GM23338 (cell line): ENCODE measurements around the gene COX4I2. TPM values are rescaled to one million over a fixed set of nuclear protein-coding genes. Genes with fewer than 3 reads are reported as not detected.
"Not testable (repeated sequence)": the region's sequence is repeated elsewhere in the genome, so short reads cannot be mapped to it uniquely, and the experiment has no call there.

ENCODE experiments used
- ATAC-seq: fragments of 200-7000 bp; cut with Tn5 transposase; 3 replicates; pipeline ENCODE4 v1.9.1; 2020
- DNase-seq: peaks from one replicate; pipeline ENCODE4 v3.0.0-alpha.2; 2015; ENCODE audit warnings: low spot score
- H2AFZ ChIP-seq: fragments of 200-600 bp; sonication (generic); 2 replicates; pipeline ENCODE4 v1.8.0; 2016; ENCODE audit warnings: antibody characterized with exemption, mild to moderate bottlenecking, moderate library complexity
- H3F3A ChIP-seq: fragments of 200-600 bp; sonication (generic); replicated peaks from 2 replicates; pipeline ENCODE4 v1.8.0; 2017; ENCODE audit warnings: antibody characterized with exemption, mixed run types, low read depth
- H3K27ac ChIP-seq: fragments of 200-600 bp; sonication (generic); 2 replicates; pipeline ENCODE4 v1.6.1; 2016; ENCODE audit warnings: low read depth
- H3K27me3 ChIP-seq: fragments of 200-600 bp; sonication (generic); 2 replicates; pipeline ENCODE4 v1.8.0; 2016; ENCODE audit warnings: mild to moderate bottlenecking, mixed run types, moderate library complexity; ENCODE audit not compliant: insufficient read depth
- H3K36me3 ChIP-seq: fragments of 200-600 bp; sonication (generic); 2 replicates; pipeline ENCODE4 v1.8.0; 2016; ENCODE audit warnings: mild to moderate bottlenecking; ENCODE audit not compliant: insufficient read depth
- H3K4me1 ChIP-seq: fragments of 200-600 bp; sonication (generic); 2 replicates; pipeline ENCODE4 v1.8.0; 2016; ENCODE audit warnings: mild to moderate bottlenecking, moderate library complexity; ENCODE audit not compliant: insufficient read depth
- H3K4me2 ChIP-seq: fragments of 200-600 bp; sonication (generic); 2 replicates; pipeline ENCODE4 v1.7.1; 2017; ENCODE audit warnings: mixed run types
- H3K4me3 ChIP-seq: fragments of 200-600 bp; sonication (generic); 2 replicates; pipeline ENCODE4 v1.6.1; 2016; ENCODE audit warnings: mixed run types
- H3K79me2 ChIP-seq: fragments of 200-600 bp; sonication (generic); replicated peaks from 2 replicates; pipeline ENCODE4 v1.8.0; 2017; ENCODE audit warnings: mild to moderate bottlenecking; ENCODE audit not compliant: insufficient read depth
- H3K9me2 ChIP-seq: fragments of 200-600 bp; sonication (generic); 2 replicates; pipeline ENCODE4 v1.8.0; 2017; ENCODE audit not compliant: insufficient read depth
- H4K20me1 ChIP-seq: fragments of 200-600 bp; sonication (generic); replicated peaks from 2 replicates; pipeline ENCODE4 v1.8.0; 2017; ENCODE audit warnings: mild to moderate bottlenecking; ENCODE audit not compliant: insufficient read depth
- H3K27ac Mint-ChIP-seq: 2 replicates; pipeline ENCODE4 v1.8.0; 2020; ENCODE audit warnings: inconsistent platforms, mild to moderate bottlenecking, moderate library complexity, mixed read lengths
- H3K27me3 Mint-ChIP-seq: 3 replicates; pipeline ENCODE4 v1.8.0; 2022; ENCODE audit warnings: low read depth, mild to moderate bottlenecking, moderate library complexity, mixed read lengths, inconsistent platforms; ENCODE audit not compliant: insufficient read depth, poor library complexity
- H3K36me3 Mint-ChIP-seq: 3 replicates; pipeline ENCODE4 v1.8.0; 2021; ENCODE audit warnings: low read depth, mild to moderate bottlenecking, inconsistent platforms, moderate library complexity, mixed read lengths
- H3K4me1 Mint-ChIP-seq: 3 replicates; pipeline ENCODE4 v1.8.0; 2020; ENCODE audit warnings: mild to moderate bottlenecking, inconsistent platforms, mixed read lengths
- H3K4me3 Mint-ChIP-seq: 3 replicates; pipeline ENCODE4 v1.8.0; 2021; ENCODE audit warnings: moderate library complexity, mild to moderate bottlenecking, inconsistent platforms, mixed read lengths
- H3K9me3 Mint-ChIP-seq: 3 replicates; pipeline ENCODE4 v1.8.0; 2020; ENCODE audit warnings: moderate library complexity, mild to moderate bottlenecking, inconsistent platforms, mixed read lengths
- CREB1 ChIP-seq: fragments of 250-450 bp; sonication (Bioruptor Pico); IDR thresholded peaks from 2 replicates; pipeline ENCODE4 v1.5.0; 2020; ENCODE audit warnings: low read depth, mild to moderate bottlenecking, moderate library complexity
- ETS1 ChIP-seq: IDR thresholded peaks from 2 replicates; pipeline ENCODE4 v1.6.1; 2016; ENCODE audit warnings: antibody characterized with exemption
- EZH2 ChIP-seq: fragments of 200-600 bp; sonication (generic); IDR thresholded peaks from one replicate; pipeline ENCODE4 v1.8.0; 2017; ENCODE audit warnings: antibody characterized with exemption, mild to moderate bottlenecking, low read depth; ENCODE audit not compliant: unreplicated experiment
- EZH2phosphoT487 ChIP-seq: fragments of 200-600 bp; sonication (generic); IDR thresholded peaks from one replicate; pipeline ENCODE4 v1.8.1; 2018; ENCODE audit warnings: antibody characterized with exemption; ENCODE audit not compliant: unreplicated experiment
- JUNB ChIP-seq: IDR thresholded peaks from one replicate; pipeline ENCODE4 v1.6.1; 2016; ENCODE audit warnings: antibody characterized with exemption; ENCODE audit not compliant: unreplicated experiment
- NANOG ChIP-seq: IDR thresholded peaks from 2 replicates; pipeline ENCODE4 v1.6.1; 2016; ENCODE audit warnings: antibody characterized with exemption, borderline replicate concordance
- STAT1 ChIP-seq: IDR thresholded peaks from one replicate; pipeline ENCODE4 v1.6.1; 2016; ENCODE audit warnings: antibody characterized with exemption; ENCODE audit not compliant: unreplicated experiment
- ZNF114 ChIP-seq: fragments of 250-450 bp; sonication (Bioruptor Pico); IDR thresholded peaks from 2 replicates; pipeline ENCODE4 v1.5.0; 2020; ENCODE audit warnings: mild to moderate bottlenecking, moderate library complexity
- ZNF331 ChIP-seq: fragments of 250-450 bp; sonication (Bioruptor Pico); IDR thresholded peaks from 2 replicates; pipeline ENCODE4 v1.5.0; 2020; ENCODE audit warnings: low read depth, mild to moderate bottlenecking, moderate library complexity
- ZNF462 ChIP-seq: fragments of 250-450 bp; sonication (Bioruptor Pico); IDR thresholded peaks from 2 replicates; pipeline ENCODE4 v1.5.0; 2020; ENCODE audit warnings: mild to moderate bottlenecking, moderate library complexity
- polyA plus RNA-seq: library from polyadenylated mRNA; unstranded; fragments of >200 nt; fragmentation: Nextera tagmentation; extraction: Ambion mirVana; gene quantifications from 2 replicates; pipeline ENCODE4 v1.2.1, GENCODE V29; 2016
- total RNA-seq: library from RNA; depleted of rRNA; stranded (reverse); fragments of >200 nt; shearing (Covaris generic); gene quantifications from 2 replicates; pipeline ENCODE4 v1.2.3, GENCODE V29; 2014

COX4I2 gene
- total and polyA plus RNA-seq, 2 experiments from 2014 or later = 0.63 TPM; not detected in 1

- not testable (repeated sequence) for H3K4me3 Mint-ChIP-seq, H3K9me3 Mint-ChIP-seq, ATAC-seq, H3K4me3 ChIP-seq, H3K79me2 ChIP-seq, H3K4me2 ChIP-seq, H3K36me3 ChIP-seq, H3K9me2 ChIP-seq, DNase-seq, H4K20me1 ChIP-seq, H3K36me3 Mint-ChIP-seq, H3K27me3 ChIP-seq, H3K27ac Mint-ChIP-seq, H3K27ac ChIP-seq
- H2AFZ ChIP-seq = peak overlapping the region; percentile 88; the same call in 1 of the 2 replicates
- H3K27me3 Mint-ChIP-seq = peaks cover 49% of the 10 kb centered on the region
- peaks cover 27% of the 10 kb centered on the region for H3F3A ChIP-seq
- peaks cover 30% of the 10 kb centered on the region for H3K4me1 ChIP-seq
- peaks cover 24% of the 10 kb centered on the region for H3K4me1 Mint-ChIP-seq
Measured at GRCh38 chr20:31612271-31612640, 25.5 kb upstream of the COX4I2 start.

- H2AFZ ChIP-seq = no peak overlapping the region
- no peaks in the 10 kb centered on the region for H4K20me1 ChIP-seq
- H3K27ac Mint-ChIP-seq = no peak overlapping the region
- peaks cover 26% of the 10 kb centered on the region for H3K27me3 Mint-ChIP-seq
- peaks cover 7% of the 10 kb centered on the region for H3K4me1 Mint-ChIP-seq
- no peak overlapping the region for H3K27ac ChIP-seq
- no peak overlapping the region for H3K4me2 ChIP-seq
- ATAC-seq (no peak), DNase-seq (no peak)
- peaks cover 19% of the 10 kb centered on the region; the same call in 1 of the 2 replicates for H3F3A ChIP-seq
- no peaks in the 10 kb centered on the region for H3K36me3 ChIP-seq
- H3K4me3 ChIP-seq = no peak overlapping the region
- H3K4me1 ChIP-seq = peaks cover 6% of the 10 kb centered on the region
- H3K79me2 ChIP-seq = no peaks in the 10 kb centered on the region
- H3K27me3 ChIP-seq = no peaks in the 10 kb centered on the region
- H3K4me3 Mint-ChIP-seq = no peak overlapping the region
- H3K9me3 Mint-ChIP-seq = peaks cover 3% of the 10 kb centered on the region; the same call in 1 of the 3 replicates
- no peaks in the 10 kb centered on the region; the same call in none of the 2 replicates for H3K9me2 ChIP-seq
- no peaks in the 10 kb centered on the region for H3K36me3 Mint-ChIP-seq
- no peak for TF ChIP-seq JUNB
Measured at GRCh38 chr20:31615416-31615815, 22.3 kb upstream of the COX4I2 start.

- Histone ChIP-seq H2AFZ (no peak overlapping the region), H3K9me2 (no peaks in the 10 kb centered on the region; the same call in none of the 2 replicates), H3K4me1 (peaks cover 1% of the 10 kb centered on the region), H3K36me3 (no peaks in the 10 kb centered on the region), H3F3A (peaks cover 19% of the 10 kb centered on the region; the same call in 1 of the 2 replicates), H4K20me1 (no peaks in the 10 kb centered on the region), H3K4me3 (no peak overlapping the region), H3K4me2 (no peak overlapping the region), H3K27me3 (no peaks in the 10 kb centered on the region), H3K27ac (no peak overlapping the region), H3K79me2 (no peaks in the 10 kb centered on the region)
- DNase-seq (no peak), ATAC-seq (no peak)
- no peak overlapping the region for H3K27ac Mint-ChIP-seq
- peaks cover 3% of the 10 kb centered on the region; the same call in 1 of the 3 replicates for H3K9me3 Mint-ChIP-seq
- H3K4me1 Mint-ChIP-seq = no peaks in the 10 kb centered on the region
- H3K4me3 Mint-ChIP-seq = no peak overlapping the region
- peaks cover 18% of the 10 kb centered on the region for H3K27me3 Mint-ChIP-seq
- no peaks in the 10 kb centered on the region for H3K36me3 Mint-ChIP-seq
- TF ChIP-seq EZH2phosphoT487 (no peak), ETS1 (no peak), ZNF462 (CRISPR knock-in tag) (no peak), EZH2 (no peak), ZNF331 (no peak), ZNF114 (CRISPR knock-in tag) (no peak), JUNB (no peak), CREB1 (CRISPR knock-in tag) (no peak), NANOG (no peak), STAT1 (no peak)
Measured at GRCh38 chr20:31617432-31618104, 20.1 kb upstream of the COX4I2 start.
